NT2/D1 (cell line): ENCODE data around the gene FYCO1.

Experiments
- SUZ12 ChIP-seq: IDR thresholded peaks from 2 replicates; pipeline ENCODE4 v1.6.1; 2011; ENCODE audit not compliant: insufficient read length, insufficient read depth; ENCODE audit errors: extremely low read depth
- YY1 ChIP-seq: IDR thresholded peaks from 2 replicates; pipeline ENCODE4 v1.6.1; 2011; ENCODE audit not compliant: insufficient read length, insufficient read depth
- ZNF274 ChIP-seq: IDR thresholded peaks from 2 replicates; pipeline ENCODE4 v1.6.1; 2011; ENCODE audit warnings: mild to moderate bottlenecking, low read depth, low read length

- TF ChIP-seq YY1 (no peak), ZNF274 (no peak), SUZ12 (no peak)
These were observed 79.9 kb downstream of the FYCO1 start for GRCh38 chr3:45915518-45916231.
